ENCODE results near the gene NBAS.

NBAS gene

DNA sequence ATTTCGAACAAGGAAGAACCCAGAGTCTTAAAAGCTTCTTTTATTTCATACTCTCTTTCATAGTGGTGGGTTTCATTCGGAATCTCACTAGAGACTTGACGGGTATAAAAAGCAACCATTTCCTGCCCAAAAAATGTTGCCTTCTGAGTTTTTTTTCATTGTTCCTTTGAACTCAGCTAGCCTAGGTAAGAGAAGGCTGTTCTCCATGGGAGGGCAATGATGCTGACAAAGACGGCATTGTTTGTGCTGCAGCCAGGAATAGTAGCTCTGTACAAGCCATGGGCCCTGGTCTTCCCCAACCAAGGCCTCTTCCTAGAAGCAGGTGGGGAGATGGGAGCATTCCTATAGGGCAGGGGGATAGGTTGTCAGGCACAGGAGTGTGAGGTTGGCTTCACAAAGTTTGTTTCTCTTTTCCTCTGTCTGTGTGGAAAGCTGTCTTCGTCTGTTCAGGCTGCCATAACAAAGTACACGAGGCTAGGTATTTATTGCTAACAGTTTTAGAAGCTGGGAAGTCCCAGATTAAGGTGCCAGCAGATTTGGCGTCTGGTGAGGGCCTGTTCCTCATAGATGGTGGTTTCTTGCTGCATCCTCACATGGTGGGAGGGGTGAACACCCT lies 405.1 kb downstream of the NBAS start:
- no peak for DNase-seq

GRCh38 chr2:15154297-15154696 lies 406.8 kb downstream of the NBAS start:
- DNase-seq: no peak

DNA sequence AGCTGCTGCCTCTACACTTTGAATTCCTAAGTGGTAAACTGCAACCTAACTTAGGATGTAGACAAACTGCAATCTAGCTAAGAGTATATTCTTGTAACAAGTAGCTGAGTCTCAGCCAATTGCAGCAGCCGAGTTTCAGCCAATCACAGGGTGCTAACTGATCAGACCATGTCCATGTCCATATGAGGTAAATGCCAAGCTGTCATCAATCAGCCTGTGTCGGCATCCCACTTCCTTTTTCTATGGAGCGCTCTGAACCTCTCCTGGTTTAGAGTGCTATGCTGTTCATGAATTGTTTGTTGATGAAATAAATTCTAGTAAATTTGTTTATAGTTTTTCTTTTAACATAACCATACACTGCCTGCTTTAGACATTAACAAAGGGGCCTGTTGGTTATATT lies 408.8 kb downstream of the NBAS start:
- DNase-seq: no peak

DNA sequence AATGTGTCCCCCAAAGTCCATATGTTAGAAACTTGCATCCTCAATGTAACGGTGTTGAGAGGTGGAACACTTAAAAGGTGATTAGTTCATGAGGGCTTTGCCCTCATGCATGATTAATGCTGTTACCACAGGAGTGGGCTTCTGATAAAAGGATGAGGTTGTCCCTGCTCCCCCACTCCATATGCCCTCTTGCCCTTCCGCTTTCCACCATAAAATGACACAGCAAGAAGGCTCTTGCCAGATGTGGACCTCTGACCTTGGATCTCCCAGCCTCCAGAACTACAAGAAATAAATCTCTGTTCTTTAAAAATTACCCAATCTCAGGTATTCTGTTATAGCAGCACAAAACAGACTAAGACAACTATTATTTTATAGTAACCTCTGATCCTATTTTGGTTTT lies 412.1 kb downstream of the NBAS start:
- no peak for DNase-seq

- no peak for DNase-seq
These were observed 413.5 kb downstream of the NBAS start for GRCh38 chr2:15147591-15147990.

- DNase-seq: no peak
These were observed 414.2 kb downstream of the NBAS start for GRCh38 chr2:15146960-15147359.

GRCh38 chr2:15145919-15146318 lies 415.2 kb downstream of the NBAS start:
- no peak for DNase-seq

GRCh38 chr2:15145046-15145817 lies 415.9 kb downstream of the NBAS start:
- DNase-seq: no peak

DNA sequence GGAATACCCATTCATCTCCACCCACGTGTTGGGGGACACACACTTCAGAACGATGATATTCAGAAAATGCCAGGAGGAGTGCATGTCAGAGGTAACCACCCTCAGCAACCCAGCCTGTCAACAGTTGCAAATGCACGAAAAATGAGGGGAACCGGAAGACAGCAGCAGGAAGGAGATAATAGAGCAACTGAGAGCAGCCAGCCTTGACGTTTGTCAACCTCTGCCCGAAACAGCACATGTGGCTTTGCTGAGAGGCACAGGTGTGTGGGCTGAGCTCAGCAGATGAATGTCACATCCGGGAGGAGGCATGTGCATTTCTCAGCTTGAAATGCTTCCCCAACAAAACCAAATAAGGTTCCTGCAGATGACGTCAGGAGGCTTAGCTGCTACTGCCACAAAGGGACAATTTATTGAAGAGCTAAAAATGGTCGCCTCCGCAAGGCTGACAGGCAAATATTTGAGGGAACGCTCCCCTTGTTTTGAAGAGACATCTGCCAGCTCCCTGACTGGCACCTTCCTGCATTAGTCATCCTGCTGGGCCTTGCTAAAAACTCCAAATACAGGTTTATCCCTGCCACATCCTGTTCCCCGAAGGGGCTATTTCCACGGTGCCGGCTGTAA lies 419.0 kb downstream of the NBAS start:
- peak; percentile 77 for DNase-seq

- no peak for DNase-seq
These were observed 419.9 kb downstream of the NBAS start for GRCh38 chr2:15141211-15141610.

GRCh38 chr2:15136639-15137038 lies 424.5 kb downstream of the NBAS start:
- no peak for DNase-seq

GRCh38 chr2:15134957-15135356 lies 426.2 kb downstream of the NBAS start:
- no peak for DNase-seq

- no peak for DNase-seq
These were observed 427.7 kb downstream of the NBAS start for GRCh38 chr2:15133461-15133860.

DNA sequence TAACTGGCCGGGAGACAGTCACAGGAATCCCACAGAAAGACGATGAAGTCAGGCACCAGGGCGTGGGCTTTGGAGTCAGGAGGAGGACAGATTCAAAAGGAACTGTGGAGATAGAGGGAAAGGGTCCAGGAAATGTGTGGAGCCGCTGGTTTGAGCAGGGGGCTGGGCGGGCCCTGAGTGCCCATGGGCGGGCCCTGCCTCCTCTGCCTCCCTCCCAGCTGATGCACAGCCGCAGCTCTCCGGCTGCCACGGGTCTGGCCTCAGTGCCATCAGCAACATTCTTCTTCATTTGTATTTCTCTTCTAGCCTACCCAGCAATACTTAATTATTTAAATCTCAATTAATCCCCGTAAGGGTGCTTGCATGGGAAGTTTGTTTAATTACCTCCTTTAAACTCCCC lies 432.3 kb downstream of the NBAS start:
- no peak for DNase-seq

DNA sequence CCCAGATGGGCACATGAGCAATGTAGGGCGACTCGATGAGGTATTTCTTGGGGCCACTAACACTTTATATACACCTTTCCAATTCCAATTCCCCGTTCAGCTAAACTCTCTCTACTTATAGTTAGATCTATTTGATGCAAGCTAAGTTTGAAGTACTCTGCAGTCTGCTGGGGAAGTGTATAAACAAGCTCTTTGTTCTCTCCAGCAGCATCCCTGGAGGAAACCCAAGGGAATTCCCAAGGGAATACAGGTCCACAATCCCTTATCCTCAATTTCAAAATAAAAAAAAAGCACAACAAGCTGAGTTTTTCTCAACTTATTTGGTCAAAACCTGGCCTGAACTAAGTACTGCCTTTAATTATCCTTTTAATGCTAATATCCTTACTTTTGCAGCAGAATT lies 433.3 kb downstream of the NBAS start:
- no peak for DNase-seq

DNA sequence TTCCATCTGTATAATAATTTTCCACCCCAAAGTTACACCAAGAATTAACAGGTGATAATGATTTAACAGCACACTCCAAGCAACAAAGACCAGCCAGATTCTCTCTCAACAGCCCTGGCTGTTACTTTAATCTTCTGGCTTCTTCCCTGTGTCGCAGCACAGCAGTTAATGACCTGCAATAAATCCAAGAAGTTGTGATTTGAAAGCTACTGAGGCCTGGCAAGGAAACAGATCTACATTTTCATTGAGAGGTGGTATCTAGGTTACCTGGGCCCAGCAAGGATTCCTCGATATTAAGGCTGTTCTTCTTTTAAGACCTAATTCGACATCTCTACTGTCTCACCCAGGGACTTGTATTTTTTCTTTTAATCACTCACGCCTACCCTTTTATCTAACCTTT lies 433.8 kb downstream of the NBAS start:
- no peak for DNase-seq

DNA sequence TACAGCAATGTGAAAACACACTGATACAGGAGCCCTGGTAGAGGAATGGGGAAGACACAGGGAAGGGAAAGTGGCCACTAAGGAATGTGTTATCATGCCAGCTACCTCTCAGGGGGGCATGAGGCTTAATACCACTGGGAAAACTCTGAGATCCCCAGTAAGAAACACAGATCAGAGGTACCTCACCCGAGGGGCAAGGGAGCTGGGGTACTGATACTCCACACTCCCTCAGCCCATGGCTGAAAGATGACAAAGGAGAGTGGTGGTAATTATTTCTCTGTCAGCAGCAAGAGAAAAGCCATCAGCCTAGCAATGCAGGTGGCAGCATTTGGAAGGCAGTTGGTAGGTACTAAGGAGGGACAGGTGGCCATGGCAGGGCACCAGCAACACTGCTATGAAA lies 434.8 kb downstream of the NBAS start:
- no peak for DNase-seq

DNA sequence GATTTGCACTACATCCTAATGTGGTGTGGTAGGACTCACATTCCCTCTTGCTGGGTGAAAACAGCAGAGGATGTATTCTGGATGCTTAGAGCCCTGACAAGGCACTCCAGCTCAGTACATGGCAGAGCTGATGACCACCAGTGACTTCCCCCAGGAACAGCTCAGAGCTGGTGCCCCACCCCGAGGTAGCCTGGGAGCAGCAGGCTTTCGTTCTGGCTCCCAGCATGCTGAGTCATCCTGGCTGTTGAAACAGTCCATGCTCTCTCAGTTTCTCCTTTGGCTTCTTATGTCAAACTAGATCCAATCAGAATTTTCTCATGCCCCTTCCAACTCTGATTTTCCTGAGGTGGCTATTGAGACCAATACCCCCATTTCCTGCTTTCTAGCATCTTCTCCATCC lies 438.2 kb downstream of the NBAS start:
- DNase-seq: no peak

- no peak for DNase-seq
These were observed 440.5 kb downstream of the NBAS start for GRCh38 chr2:15120631-15121030.

GRCh38 chr2:15119722-15120175 lies 441.4 kb downstream of the NBAS start:
- DNase-seq: no peak

DNA sequence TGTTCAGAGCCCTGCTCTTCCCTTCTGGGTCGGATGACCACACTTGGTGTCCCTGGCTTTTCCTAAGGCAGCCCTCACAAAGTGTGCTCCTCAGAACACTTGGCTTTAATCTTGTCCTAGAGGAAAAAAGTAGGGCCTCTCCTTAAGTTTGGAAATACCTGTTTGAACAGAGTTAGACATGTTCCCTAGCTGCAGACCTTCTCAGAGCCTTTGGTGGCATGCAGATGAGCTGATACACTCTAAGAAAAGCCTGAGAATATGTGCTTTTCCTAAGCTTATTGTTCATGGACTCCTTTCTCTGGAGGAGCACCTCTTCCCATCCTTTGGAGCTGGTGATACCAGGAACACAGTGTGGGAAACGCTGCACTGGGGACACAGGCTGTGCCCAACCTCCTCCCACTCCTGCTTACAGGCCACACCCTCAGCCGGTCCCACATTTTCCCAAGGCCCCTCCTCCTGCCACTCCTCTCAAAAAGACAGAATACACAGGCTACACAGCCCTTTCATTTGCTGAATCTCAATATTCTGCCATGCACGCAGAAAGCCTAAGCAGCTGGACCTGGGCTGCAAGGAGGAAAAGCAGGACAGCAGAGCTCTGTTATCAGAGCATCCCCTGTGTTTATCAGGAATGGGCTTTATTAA lies 443.6 kb downstream of the NBAS start:
- DNase-seq: no peak
